Endothelial cell of umbilical vein (primary cell): ENCODE results near the gene KCNMA1. TPM values are rescaled to one million over a fixed set of nuclear protein-coding genes. Genes with fewer than 3 reads are reported as not detected.

Experiments used
- Bru-seq: library from RNA; stranded (reverse); fragments of 400-500 nt; gene quantifications from one replicate; lab custom pipeline; 2021; lab: Mats Ljungman, UMichigan
- BruChase-seq, 2 experiments: library from RNA; stranded (reverse); fragments of 400-500 nt; gene quantifications; one replicate each; lab custom pipeline; 2021; lab: Mats Ljungman, UMichigan
- BruUV-seq: library from RNA; stranded (reverse); fragments of 400-500 nt; replicated peaks from 2 replicates; lab custom pipeline; 2021; lab: Mats Ljungman, UMichigan
- CTCF ChIA-PET: fragments of 300-600, 350-600 bp; sonication (Branson Sonifier 250); formaldehyde crosslinking; loops from one replicate; lab custom pipeline; 2021; ENCODE audit warnings: antibody characterized with exemption, inconsistent platforms; lab: Charles Lee
- POLR2A ChIA-PET: fragments of 300-600, 350-600 bp; sonication (Branson Sonifier 250); formaldehyde crosslinking; loops from one replicate; lab custom pipeline; 2021; ENCODE audit warnings: antibody characterized with exemption, inconsistent platforms; lab: Charles Lee
- DNase-seq: peaks from one replicate; pipeline ENCODE4 v3.0.0-alpha.2; 2011; ENCODE audit warnings: low read depth, low spot score
- FAIRE-seq: peaks from 2 replicates; lab custom pipeline; 2011; peaks lifted over from hg19 to GRCh38; lab: Jason Lieb, UNC
- H2AFZ ChIP-seq: 2 replicates; pipeline ENCODE4 v1.6.0; 2012; ENCODE audit warnings: low read depth, low read length, control low read depth, inconsistent platforms
- H3K27ac ChIP-seq: 2 replicates; pipeline ENCODE4 v1.5.1; 2011; ENCODE audit warnings: low read depth, mild to moderate bottlenecking, control low read depth, low read length, moderate library complexity; ENCODE audit not compliant: insufficient read depth
- H3K27me3 ChIP-seq, 2 experiments: 2 replicates each; pipeline versions ENCODE4 v1.6.0 to v1.6.1; 2011; ENCODE audit warnings: low read length in 2 of 2, mixed read lengths in 1 of 2; ENCODE audit not compliant: control insufficient read depth in 2 of 2, insufficient read depth in 2 of 2
- H3K36me3 ChIP-seq, 2 experiments: 2 replicates in 1 of 2; 3 replicates in 1 of 2; pipeline ENCODE4 v1.5.1; 2011; ENCODE audit warnings: low read length in 2 of 2, mild to moderate bottlenecking in 1 of 2, moderate library complexity in 1 of 2; ENCODE audit not compliant: control insufficient read depth in 2 of 2, insufficient read depth in 2 of 2; ENCODE audit errors: extremely low read depth in 1 of 2
- H3K4me1 ChIP-seq: 3 replicates; pipeline ENCODE4 v1.5.1; 2011; ENCODE audit warnings: mild to moderate bottlenecking, low read length; ENCODE audit not compliant: control insufficient read depth, insufficient read depth; ENCODE audit errors: extremely low read depth
- H3K4me2 ChIP-seq: 2 replicates; pipeline ENCODE4 v1.6.1; 2011; ENCODE audit warnings: low read length, control low read depth, mixed read lengths; ENCODE audit not compliant: insufficient read depth
- H3K4me3 ChIP-seq, 3 experiments: fragments of 200-600 bp in 1 of 3; sonication (generic), shearing (Covaris generic) in 1 of 3; replicated peaks in 1 of 3; 2 replicates each; pipeline ENCODE4 v1.5.1; 2011 to 2016; ENCODE audit warnings: control low read depth in 3 of 3, low read length in 3 of 3, mild to moderate bottlenecking in 2 of 3, inconsistent platforms in 1 of 3, low read depth in 1 of 3, moderate library complexity in 1 of 3; ENCODE audit not compliant: insufficient read depth in 1 of 3
- H3K79me2 ChIP-seq: 2 replicates; pipeline ENCODE4 v1.6.0; 2012; ENCODE audit warnings: low read length, inconsistent platforms; ENCODE audit not compliant: control insufficient read depth, insufficient read depth
- H3K9ac ChIP-seq: replicated peaks from 2 replicates; pipeline ENCODE3; 2011; ENCODE audit warnings: low read length, control low read depth; ENCODE audit not compliant: insufficient read depth; ENCODE audit errors: extremely low read depth
- H3K9me1 ChIP-seq: replicated peaks from 3 replicates; pipeline ENCODE4 v1.6.0; 2011; ENCODE audit warnings: mild to moderate bottlenecking, low read length; ENCODE audit not compliant: control insufficient read depth, insufficient read depth; ENCODE audit errors: extremely low read depth
- H3K9me3 ChIP-seq: replicated peaks from 2 replicates; pipeline ENCODE4 v1.5.1; 2012; ENCODE audit warnings: low read length, inconsistent platforms; ENCODE audit not compliant: control insufficient read depth, insufficient read depth
- H4K20me1 ChIP-seq: replicated peaks from 2 replicates; pipeline ENCODE3; 2011; ENCODE audit warnings: mild to moderate bottlenecking, low read length; ENCODE audit not compliant: control insufficient read depth, insufficient read depth; ENCODE audit errors: extremely low read depth
- POLR2A ChIP-seq: IDR thresholded peaks from 2 replicates; pipeline ENCODE4 v1.6.1; 2012; ENCODE audit warnings: low read depth, mild to moderate bottlenecking, control low read depth, low read length
- dilution Hi-C: fragments of 300-500 bp; cut with MboI; formaldehyde crosslinking; loops from one replicate; pipeline ENCODE4 v1.15.0; 2019; ENCODE audit warnings: low sequenced_read_pairs; ENCODE audit not compliant: extremely low pct_ligation_motif_present
- intact Hi-C: fragments of 100-400 bp; cut with micrococcal nuclease; formaldehyde crosslinking; loops from one replicate; pipeline ENCODE4 v1.10.0; 2022
- long read RNA-seq: library from polyadenylated mRNA; stranded (forward); transcript quantifications from one replicate; pipeline ENCODE4 v2.0.0, GENCODE V29; 2021
- polyA minus RNA-seq, 3 experiments: library from RNA; depleted of rRNA, polyadenylated mRNA; stranded (reverse); fragments of >200 nt; gene quantifications; 1 replicate in 1 of 3; 2 replicates in 2 of 3; pipeline ENCODE4 v1.2.3, GENCODE V29; 2011
- polyA plus RNA-seq, 4 experiments: library from polyadenylated mRNA; depleted of rRNA in 3 of 4; stranded (reverse) in 3 of 4; unstranded in 1 of 4; fragments of >200 nt; gene quantifications; 2 replicates each; pipeline versions ENCODE4 v1.2.1 to v1.2.3, GENCODE V29; 2011 to 2012; ENCODE audit warnings: missing spikeins in 1 of 4
- total RNA-seq: library from RNA; stranded (reverse); gene quantifications from 2 replicates; pipeline ENCODE4 v1.2.3, GENCODE V29; 2021
- TF ChIP-seq, protein P1 (sequence below), 2 donors: IDR thresholded peaks; 1 replicate in 1 of 2; 2 replicates in 1 of 2; pipeline ENCODE4 v1.5.1; 2011; ENCODE audit warnings: low read length in 2 of 2, mild to moderate bottlenecking in 2 of 2, moderate library complexity in 2 of 2, control low read depth in 1 of 2, inconsistent platforms in 1 of 2, low read depth in 1 of 2; ENCODE audit not compliant: insufficient read depth in 1 of 2; ENCODE audit errors: extremely low read depth in 1 of 2

The KCNMA1 gene
- 0.44 and 0.82 TPM in 2 replicates for total RNA-seq
- polyA plus RNA-seq = 0.10 and 0.14 TPM in 2 replicates
- 0.09 and 0.10 TPM in 2 replicates for polyA plus RNA-seq (2011; cell fraction: cytosol; rRNA removed)
- 0.14 and 0.87 TPM in 2 replicates for polyA plus RNA-seq (2011; cell fraction: nucleus; rRNA removed)
- 2.0 and 3.4 TPM in 2 replicates for polyA plus RNA-seq (2012)
- polyA minus RNA-seq = 0.45 and 0.63 TPM in 2 replicates
- not detected for polyA minus RNA-seq (2011; cell fraction: cytosol; rRNA and poly(A)+ RNA removed)
- 0.63 and 2.0 TPM in 2 replicates for polyA minus RNA-seq (2011; cell fraction: nucleus; rRNA and poly(A)+ RNA removed)
- percentile 18 among the genes with signal in this experiment for Bru-seq, nascent RNA
- BruChase-seq, experiment 1, labeled RNA remaining after a 6-hour chase = percentile 20 among the genes with signal in this experiment
- BruChase-seq, experiment 2, labeled RNA remaining after a 2-hour chase = percentile 24 among the genes with signal in this experiment
- long read RNA-seq, partial matches to known transcripts = 0 of 3 reads
- long read RNA-seq, other reads (novel, unspliced or antisense) = 2 of 3 reads

DNA sequence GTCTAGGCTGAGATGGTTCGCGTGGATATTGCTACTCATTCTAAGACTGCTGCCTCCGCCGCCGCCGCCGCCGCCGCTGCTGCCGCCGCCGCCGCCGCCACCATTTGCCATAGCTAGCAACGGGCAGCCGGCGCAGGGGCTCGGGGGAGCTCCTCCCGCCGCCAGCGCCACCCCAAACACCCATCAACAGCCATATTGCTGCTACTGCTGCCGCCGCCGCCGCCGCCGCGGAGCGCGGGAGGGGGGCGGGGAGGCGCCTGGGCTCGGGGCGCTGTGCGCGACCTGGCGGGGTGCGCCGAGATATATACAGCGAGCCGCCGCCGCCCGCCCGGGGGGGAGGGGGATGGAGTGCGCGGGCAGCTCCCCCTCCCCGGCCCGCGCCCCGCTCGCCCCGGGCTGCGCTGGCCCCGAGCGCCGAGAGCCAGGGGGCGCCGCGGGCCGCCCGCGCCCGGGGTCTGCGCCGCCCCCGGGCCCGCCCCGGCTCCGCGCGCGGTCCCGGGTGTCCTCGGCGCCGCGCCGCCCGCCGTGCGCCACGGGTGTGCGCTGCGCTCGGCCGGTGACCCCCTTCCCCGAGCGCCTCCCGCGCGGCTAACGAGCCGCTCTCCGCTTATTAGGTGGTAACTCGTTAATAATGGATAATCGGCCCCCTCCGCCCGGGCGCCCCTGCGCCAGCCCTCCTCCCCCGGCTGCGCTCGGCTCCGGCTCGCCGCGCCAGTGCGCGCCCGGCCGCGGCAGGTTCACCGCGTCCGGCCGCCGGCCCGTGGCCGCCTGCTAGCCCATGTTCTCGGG, at the start of gene KCNMA1:
Gene KCNMA1, minus strand, starts transcription at position 277 of the 789 bp plus-strand sequence.
- dilution Hi-C loops (no loop called here), intact Hi-C loops (no loop called here)
- no peaks in the 10 kb centered on the region for H3K79me2 ChIP-seq
- H3K36me3 ChIP-seq = no peaks in the 10 kb centered on the region
- H3K9me1 ChIP-seq = no peaks in the 10 kb centered on the region
- H3K4me1 ChIP-seq = no peaks in the 10 kb centered on the region
- H3K27ac ChIP-seq = no peak within 1 kb of the TSS
- POLR2A ChIA-PET = no interaction called here
- BruUV-seq = no TSS peak
- peak within 1 kb of the TSS; percentile 10 for H3K4me2 ChIP-seq
- CTCF ChIA-PET = interaction anchor here (0.7 to 17.8 kb wide), 7 partner anchors 106 to 468 kb away, joined by 3 to 594 read pairs (median 4); no protein-coding TSS in a partner anchor
- peaks cover 41 to 54% of the 10 kb centered on the region in 2 experiments for H3K27me3 ChIP-seq
- no peaks in the 10 kb centered on the region for H4K20me1 ChIP-seq
- DNase-seq = no peak
- H3K9ac ChIP-seq = no peak within 1 kb of the TSS
- FAIRE-seq = no peak
- H2AFZ ChIP-seq = peak within 1 kb of the TSS; percentile 54
- no peaks in the 10 kb centered on the region for H3K9me3 ChIP-seq
- TF ChIP-seq, protein P1, sequence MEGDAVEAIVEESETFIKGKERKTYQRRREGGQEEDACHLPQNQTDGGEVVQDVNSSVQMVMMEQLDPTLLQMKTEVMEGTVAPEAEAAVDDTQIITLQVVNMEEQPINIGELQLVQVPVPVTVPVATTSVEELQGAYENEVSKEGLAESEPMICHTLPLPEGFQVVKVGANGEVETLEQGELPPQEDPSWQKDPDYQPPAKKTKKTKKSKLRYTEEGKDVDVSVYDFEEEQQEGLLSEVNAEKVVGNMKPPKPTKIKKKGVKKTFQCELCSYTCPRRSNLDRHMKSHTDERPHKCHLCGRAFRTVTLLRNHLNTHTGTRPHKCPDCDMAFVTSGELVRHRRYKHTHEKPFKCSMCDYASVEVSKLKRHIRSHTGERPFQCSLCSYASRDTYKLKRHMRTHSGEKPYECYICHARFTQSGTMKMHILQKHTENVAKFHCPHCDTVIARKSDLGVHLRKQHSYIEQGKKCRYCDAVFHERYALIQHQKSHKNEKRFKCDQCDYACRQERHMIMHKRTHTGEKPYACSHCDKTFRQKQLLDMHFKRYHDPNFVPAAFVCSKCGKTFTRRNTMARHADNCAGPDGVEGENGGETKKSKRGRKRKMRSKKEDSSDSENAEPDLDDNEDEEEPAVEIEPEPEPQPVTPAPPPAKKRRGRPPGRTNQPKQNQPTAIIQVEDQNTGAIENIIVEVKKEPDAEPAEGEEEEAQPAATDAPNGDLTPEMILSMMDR (IDR thresholded peaks at IDR 0.05; ENCODE audit: extremely low read depth in 1 of 2, insufficient read depth in 1 of 2, low read depth in 1 of 2, low read length in 2 of 2) = no peak
- no peak for TF ChIP-seq POLR2A
- H3K4me3 ChIP-seq = peak within 1 kb of the TSS; percentile 16 to 62 (median 18)
